ENCODE measurements around the gene CTDNEP1.
A peak's percentile ranks its signal among the peaks of the same experiment; 100 is the strongest.

Gene CTDNEP1

DNA sequence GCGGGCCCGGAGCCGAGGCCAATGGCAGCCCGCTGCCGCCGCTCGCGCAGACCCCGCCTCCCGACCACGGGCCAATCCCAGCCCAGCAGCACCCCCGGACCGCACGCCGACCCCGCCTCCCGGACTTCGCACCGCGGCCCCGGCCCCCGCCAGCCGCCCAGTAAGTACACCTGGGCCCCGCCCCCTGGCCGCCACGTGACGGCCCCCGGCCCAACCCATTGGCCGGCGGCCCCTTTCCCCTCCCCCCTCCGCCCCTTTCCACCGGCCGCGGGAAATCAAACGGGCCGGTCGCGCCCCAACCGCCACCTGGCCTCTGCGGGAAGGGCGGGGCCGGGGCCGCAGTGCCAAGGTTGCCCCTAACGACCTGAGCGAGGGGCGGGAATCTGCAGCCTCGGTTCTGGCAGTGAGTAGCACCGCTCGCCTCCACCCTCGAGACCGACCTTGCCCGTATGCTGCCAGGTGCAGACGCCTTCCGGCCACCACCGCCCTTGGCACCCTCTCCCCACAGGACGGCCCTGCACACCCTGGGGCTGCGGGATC lies 43.1 kb upstream of the CTDNEP1 start, which contains the start of gene YBX2:
TSS of gene YBX2 (minus strand) at position 26 of the 540 bp plus-strand sequence. CDS start 139 bp downstream, outside the sequence.
- peaks cover 16% of the 10 kb centered on the region for H3K4me1 ChIP-seq (ENCODE audit: insufficient read depth, low read length)
- no peak within 1 kb of the TSS for H2AFZ ChIP-seq (ENCODE audit: low read depth, low read length)
- no peaks in the 10 kb centered on the region for H3K9me3 ChIP-seq (ENCODE audit: insufficient read depth, low read length, severe bottlenecking)
- H4K20me1 ChIP-seq (ENCODE audit: insufficient read depth, low read length) = 0 out of 2 replicates have a peak, but pooled peaks cover 4% of the 10 kb centered on the region
- no peak within 1 kb of the TSS for H3K4me3 ChIP-seq (ENCODE audit: low read depth in 1 of 2, low read length in 2 of 2)
- H3K4me2 ChIP-seq (ENCODE audit: insufficient read depth, low read length) = no peak within 1 kb of the TSS
- no peak for TF ChIP-seq EZH2 (IDR thresholded peaks at IDR 0.05; ENCODE audit: borderline replicate concordance, low read depth, low read length, severe bottlenecking)
- TF ChIP-seq, protein P1, sequence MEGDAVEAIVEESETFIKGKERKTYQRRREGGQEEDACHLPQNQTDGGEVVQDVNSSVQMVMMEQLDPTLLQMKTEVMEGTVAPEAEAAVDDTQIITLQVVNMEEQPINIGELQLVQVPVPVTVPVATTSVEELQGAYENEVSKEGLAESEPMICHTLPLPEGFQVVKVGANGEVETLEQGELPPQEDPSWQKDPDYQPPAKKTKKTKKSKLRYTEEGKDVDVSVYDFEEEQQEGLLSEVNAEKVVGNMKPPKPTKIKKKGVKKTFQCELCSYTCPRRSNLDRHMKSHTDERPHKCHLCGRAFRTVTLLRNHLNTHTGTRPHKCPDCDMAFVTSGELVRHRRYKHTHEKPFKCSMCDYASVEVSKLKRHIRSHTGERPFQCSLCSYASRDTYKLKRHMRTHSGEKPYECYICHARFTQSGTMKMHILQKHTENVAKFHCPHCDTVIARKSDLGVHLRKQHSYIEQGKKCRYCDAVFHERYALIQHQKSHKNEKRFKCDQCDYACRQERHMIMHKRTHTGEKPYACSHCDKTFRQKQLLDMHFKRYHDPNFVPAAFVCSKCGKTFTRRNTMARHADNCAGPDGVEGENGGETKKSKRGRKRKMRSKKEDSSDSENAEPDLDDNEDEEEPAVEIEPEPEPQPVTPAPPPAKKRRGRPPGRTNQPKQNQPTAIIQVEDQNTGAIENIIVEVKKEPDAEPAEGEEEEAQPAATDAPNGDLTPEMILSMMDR (IDR thresholded peaks at IDR 0.05; ENCODE audit: borderline replicate concordance, extremely low read depth, low read length, poor library complexity, severe bottlenecking) = no peak
- peak; percentile 62 for DNase-seq
- no peak within 1 kb of the TSS for H3K9ac ChIP-seq (ENCODE audit: low read depth, low read length)
- no peaks in the 10 kb centered on the region for H3K79me2 ChIP-seq (ENCODE audit: insufficient read depth, low read length)
- H3K36me3 ChIP-seq (ENCODE audit: insufficient read depth, low read length) = no peaks in the 10 kb centered on the region
- peak; percentile 49 for ATAC-seq (ENCODE audit: insufficient read depth, low read depth)
- H3K27me3 ChIP-seq (ENCODE audit: insufficient read depth, low read length, poor library complexity) = peaks cover 36% of the 10 kb centered on the region
- H3K27ac ChIP-seq (ENCODE audit: low read length) = no peak within 1 kb of the TSS

DNA sequence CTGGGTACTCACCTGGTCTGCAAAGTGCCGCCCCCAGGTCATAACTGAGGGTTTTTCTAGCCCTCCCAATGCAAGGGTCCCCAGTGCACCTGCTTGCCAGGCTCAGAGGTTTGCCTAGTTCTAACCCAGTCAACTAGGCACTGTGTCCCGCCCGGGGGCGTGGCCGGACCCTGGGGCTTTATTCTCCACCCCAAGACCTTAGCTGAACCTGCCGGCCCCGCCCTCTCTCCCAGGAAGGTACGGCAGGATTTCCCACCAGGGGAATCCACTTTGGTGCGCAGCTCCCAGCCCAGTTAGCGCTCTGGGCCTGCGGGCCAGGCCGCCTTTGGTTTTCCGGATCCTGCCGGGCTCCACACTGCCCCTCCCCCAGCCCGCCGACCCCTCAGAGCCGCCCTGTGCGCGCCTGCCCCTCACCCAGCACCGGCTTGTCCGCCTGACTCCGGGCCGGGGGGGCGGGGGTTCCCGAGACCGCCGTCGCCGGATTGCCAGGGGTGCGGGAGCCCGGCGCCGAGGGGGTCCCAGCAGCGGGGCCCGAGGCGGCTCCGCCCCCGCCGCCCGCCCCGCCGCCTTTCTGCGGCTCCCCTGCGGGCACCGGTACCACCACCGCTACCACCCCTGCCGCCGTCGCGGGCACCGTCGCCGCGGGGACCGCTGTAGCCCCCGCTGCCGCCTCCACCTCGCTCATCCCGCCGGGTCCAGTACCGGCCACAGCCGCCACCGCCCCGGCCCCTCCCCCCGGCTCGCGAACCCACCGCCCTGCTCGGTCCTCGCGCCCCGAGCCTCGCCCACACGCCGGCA lies 42.5 kb upstream of the CTDNEP1 start:
- Histone ChIP-seq H3K4me1 (ENCODE audit: insufficient read depth, low read length) (peaks cover 16% of the 10 kb centered on the region), H4K20me1 (ENCODE audit: insufficient read depth, low read length) (0 out of 2 replicates have a peak, but pooled peaks cover 4% of the 10 kb centered on the region), H3K9ac (ENCODE audit: low read depth, low read length) (no peak overlapping the region), H3K27ac (ENCODE audit: low read length) (no peak overlapping the region), H3K27me3 (ENCODE audit: insufficient read depth, low read length, poor library complexity) (peaks cover 36% of the 10 kb centered on the region), H3K4me2 (ENCODE audit: insufficient read depth, low read length) (no peak overlapping the region), H3K9me3 (ENCODE audit: insufficient read depth, low read length, severe bottlenecking) (no peaks in the 10 kb centered on the region), H3K36me3 (ENCODE audit: insufficient read depth, low read length) (no peaks in the 10 kb centered on the region), H2AFZ (ENCODE audit: low read depth, low read length) (no peak overlapping the region), H3K79me2 (ENCODE audit: insufficient read depth, low read length) (no peaks in the 10 kb centered on the region), H3K4me3 (ENCODE audit: low read depth in 1 of 2, low read length in 2 of 2) (no peak overlapping the region)
- no peak for TF ChIP-seq EZH2 (IDR thresholded peaks at IDR 0.05; ENCODE audit: borderline replicate concordance, low read depth, low read length, severe bottlenecking)
- TF ChIP-seq, protein P1 (IDR thresholded peaks at IDR 0.05; ENCODE audit: borderline replicate concordance, extremely low read depth, low read length, poor library complexity, severe bottlenecking) = no peak
- ATAC-seq (ENCODE audit: insufficient read depth, low read depth) = no peak
- DNase-seq = no peak

DNA sequence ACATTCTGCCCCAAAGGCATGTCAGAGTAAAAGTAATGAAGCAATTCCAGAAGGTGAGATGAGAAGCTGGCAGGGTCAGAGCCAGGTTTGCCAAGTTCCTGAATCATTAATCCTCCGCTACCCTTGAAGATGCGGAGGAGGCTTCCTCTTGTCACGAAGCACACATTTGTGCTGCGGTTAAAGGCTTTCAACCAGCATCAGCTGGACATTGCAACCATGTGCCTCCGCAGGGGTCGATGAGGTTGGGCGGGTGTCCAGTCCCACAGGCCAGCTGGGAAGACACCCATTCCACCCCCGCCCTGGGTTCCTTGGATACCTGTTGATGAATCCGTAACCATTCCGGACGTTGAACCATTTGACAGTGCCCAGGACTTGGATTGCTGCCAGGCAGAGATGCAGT lies 41.6 kb upstream of the CTDNEP1 start:
- peaks cover 36% of the 10 kb centered on the region for H3K27me3 ChIP-seq (ENCODE audit: insufficient read depth, low read length, poor library complexity)
- H3K27ac ChIP-seq (ENCODE audit: low read length) = no peak overlapping the region
- H3K9me3 ChIP-seq (ENCODE audit: insufficient read depth, low read length, severe bottlenecking) = no peaks in the 10 kb centered on the region
- H3K9ac ChIP-seq (ENCODE audit: low read depth, low read length) = no peak overlapping the region
- no peaks in the 10 kb centered on the region for H3K36me3 ChIP-seq (ENCODE audit: insufficient read depth, low read length)
- H3K4me2 ChIP-seq (ENCODE audit: insufficient read depth, low read length) = no peak overlapping the region
- H4K20me1 ChIP-seq (ENCODE audit: insufficient read depth, low read length) = 0 out of 2 replicates have a peak, but pooled peaks cover 4% of the 10 kb centered on the region
- ATAC-seq (ENCODE audit: insufficient read depth, low read depth) (no peak), DNase-seq (no peak)
- peaks cover 16% of the 10 kb centered on the region for H3K4me1 ChIP-seq (ENCODE audit: insufficient read depth, low read length)
- H3K79me2 ChIP-seq (ENCODE audit: insufficient read depth, low read length) = no peaks in the 10 kb centered on the region
- no peak overlapping the region for H3K4me3 ChIP-seq (ENCODE audit: low read depth in 1 of 2, low read length in 2 of 2)
- no peak for TF ChIP-seq EZH2 (IDR thresholded peaks at IDR 0.05; ENCODE audit: borderline replicate concordance, low read depth, low read length, severe bottlenecking)
- TF ChIP-seq, protein P1 (IDR thresholded peaks at IDR 0.05; ENCODE audit: borderline replicate concordance, extremely low read depth, low read length, poor library complexity, severe bottlenecking) = no peak
- no peak overlapping the region for H2AFZ ChIP-seq (ENCODE audit: low read depth, low read length)

All from DND-41 (cell line).